HepG2 (cell line): Measurements from ENCODE around the gene CCND1. TPM values are rescaled to one million over a fixed set of nuclear protein-coding genes. Genes with fewer than 3 reads are reported as not detected.

Experiments used
- ATAC-seq: fragments of 200-7000 bp; cut with Tn5 transposase; 3 replicates; pipeline ENCODE4 v1.9.1; 2020; ENCODE audit warnings: mild to moderate bottlenecking, moderate library complexity
- BruUV-seq: library from RNA; stranded (reverse); fragments of 400-500 nt; replicated peaks from 2 replicates; lab custom pipeline; 2021; lab: Mats Ljungman, UMichigan
- CTCF ChIA-PET: fragments of 300-600 bp; formaldehyde crosslinking; extraction: SDS; loops from one replicate; lab custom pipeline; 2021; ENCODE audit warnings: low total read pairs, inconsistent platforms, low intra/inter-chr PET ratio; lab: Yijun Ruan, JAX
- POLR2A ChIA-PET: fragments of 350-600 bp; sonication (Branson Sonifier 250); formaldehyde crosslinking; loops from one replicate; lab custom pipeline; 2020; ENCODE audit warnings: antibody characterized with exemption, inconsistent platforms; lab: Yijun Ruan, JAX
- DNase-seq: peaks from one replicate; pipeline ENCODE4 v3.0.0-alpha.2; 2015; ENCODE audit warnings: low spot score
- FAIRE-seq: peaks from 3 replicates; lab custom pipeline; 2011; peaks lifted over from hg19 to GRCh38; lab: Jason Lieb, UNC
- H2AFZ ChIP-seq: one replicate; pipeline ENCODE4 v1.6.1; 2011; ENCODE audit warnings: low read length, inconsistent platforms
- H3K27ac ChIP-seq: fragments of 300-600 bp; 3 replicates; pipeline ENCODE4 v1.8.0; 2011; ENCODE audit warnings: mixed run types, mild to moderate bottlenecking, mixed read lengths, low read length, inconsistent platforms; ENCODE audit not compliant: insufficient read depth; ENCODE audit errors: extremely low read length
- H3K27me3 ChIP-seq, 2 experiments: fragments of 200-600 bp in 1 of 2; 2 replicates in 1 of 2; 3 replicates in 1 of 2; pipeline versions ENCODE4 v1.6.0 to v1.8.0; 2011; ENCODE audit warnings: low read length in 2 of 2, mild to moderate bottlenecking in 2 of 2, moderate library complexity in 2 of 2, inconsistent platforms in 1 of 2; ENCODE audit not compliant: insufficient read depth in 2 of 2, control insufficient read depth in 1 of 2
- H3K36me3 ChIP-seq, 2 experiments: fragments of 200-600 bp in 1 of 2; replicated peaks in 1 of 2; 2 replicates in 1 of 2; 3 replicates in 1 of 2; pipeline versions ENCODE4 v1.5.1 to v1.8.0; 2011; ENCODE audit warnings: low read length in 2 of 2, inconsistent platforms in 1 of 2; ENCODE audit not compliant: insufficient read depth in 2 of 2, control insufficient read depth in 1 of 2
- H3K4me1 ChIP-seq: 2 replicates; pipeline ENCODE4 v1.5.1; 2012; ENCODE audit warnings: low read length, inconsistent platforms; ENCODE audit not compliant: insufficient read depth
- H3K4me2 ChIP-seq: 2 replicates; pipeline ENCODE4 v1.6.0; 2011; ENCODE audit warnings: low read depth, low read length, inconsistent platforms
- H3K4me3 ChIP-seq, 3 experiments: fragments of 200-600 bp in 1 of 3; sonication (generic), shearing (Covaris generic) in 1 of 3; replicated peaks in 1 of 3; 2 replicates each; pipeline ENCODE4 v1.5.1; 2011 to 2016; ENCODE audit warnings: low read length in 3 of 3, inconsistent platforms in 2 of 3, low read depth in 2 of 3, mild to moderate bottlenecking in 2 of 3, control low read depth in 1 of 3, mixed read lengths in 1 of 3; ENCODE audit not compliant: insufficient read depth in 1 of 3
- H3K79me2 ChIP-seq: one replicate; pipeline ENCODE4 v1.6.1; 2011; ENCODE audit warnings: low read length, inconsistent platforms; ENCODE audit not compliant: insufficient read depth
- H3K9ac ChIP-seq: 2 replicates; pipeline ENCODE4 v1.6.0; 2011; ENCODE audit warnings: mild to moderate bottlenecking, low read depth, low read length, inconsistent platforms; ENCODE audit not compliant: insufficient read depth
- H3K9me3 ChIP-seq: 2 replicates; pipeline ENCODE4 v1.5.1; 2012; ENCODE audit warnings: mild to moderate bottlenecking, low read length
- H4K20me1 ChIP-seq: 2 replicates; pipeline ENCODE4 v1.6.0; 2011; ENCODE audit warnings: inconsistent platforms, mild to moderate bottlenecking, low read length, moderate library complexity; ENCODE audit not compliant: insufficient read depth
- BORCS8-MEF2B ChIP-seq: sonication (generic); formaldehyde crosslinking; IDR thresholded peaks from 2 replicates; pipeline ENCODE4 v1.8.0; 2022; ENCODE audit warnings: mild to moderate bottlenecking, missing genetic modification reagents
- FIP1L1 ChIP-seq: fragments of 200-400 bp; formaldehyde crosslinking; IDR thresholded peaks from 2 replicates; pipeline ENCODE4 v1.6.1; 2018; ENCODE audit warnings: low read depth, mild to moderate bottlenecking, low read length, moderate library complexity, borderline replicate concordance; ENCODE audit not compliant: insufficient read depth
- FOXO4 ChIP-seq: sonication (generic); formaldehyde crosslinking; conservative IDR thresholded peaks from 2 replicates; pipeline ENCODE4 v1.8.1; 2023; ENCODE audit warnings: missing genetic modification reagents
- FOXP4 ChIP-seq: sonication (generic); formaldehyde crosslinking; IDR thresholded peaks from 2 replicates; pipeline ENCODE4 v1.4.0; 2020; ENCODE audit warnings: missing genetic modification reagents
- HNRNPL ChIP-seq: fragments of 200-400 bp; formaldehyde crosslinking; IDR thresholded peaks from 2 replicates; pipeline ENCODE4 v1.6.1; 2017; ENCODE audit warnings: mild to moderate bottlenecking, low read depth, low read length
- JARID2 ChIP-seq: sonication (generic); formaldehyde crosslinking; IDR thresholded peaks from 2 replicates; pipeline ENCODE4 v1.8.1; 2023; ENCODE audit warnings: missing genetic modification reagents, inconsistent platforms; ENCODE audit not compliant: insufficient replicate concordance
- JUN ChIP-seq: sonication (generic); formaldehyde crosslinking; IDR thresholded peaks from 2 replicates; pipeline ENCODE4 v1.4.0; 2020; ENCODE audit warnings: mild to moderate bottlenecking, missing genetic modification reagents
- KLF6 ChIP-seq: IDR thresholded peaks from 2 replicates; pipeline ENCODE4 v1.8.0; 2016; ENCODE audit warnings: missing biosample characterization, missing genetic modification reagents
- RAD21 ChIP-seq: fragments of 450-650 bp; formaldehyde crosslinking; IDR thresholded peaks from 2 replicates; pipeline ENCODE4 v1.5.0; 2020; ENCODE audit warnings: mild to moderate bottlenecking
- RARA ChIP-seq: IDR thresholded peaks from 2 replicates; pipeline ENCODE4 v1.6.1; 2016; ENCODE audit warnings: missing genetic modification reagents, missing compliant biosample characterization
- TERF1 ChIP-seq: sonication (generic); formaldehyde crosslinking; IDR thresholded peaks from 2 replicates; pipeline ENCODE4 v1.8.0; 2022; ENCODE audit warnings: mild to moderate bottlenecking, missing genetic modification reagents, moderate library complexity
- ZFAT ChIP-seq: sonication (generic); formaldehyde crosslinking; conservative IDR thresholded peaks from 2 replicates; pipeline ENCODE4 v1.8.1; 2023; ENCODE audit warnings: missing genetic modification reagents, inconsistent platforms
- ZFP82 ChIP-seq: sonication (generic); formaldehyde crosslinking; IDR thresholded peaks from 2 replicates; pipeline ENCODE4 v1.5.1; 2020; ENCODE audit warnings: mild to moderate bottlenecking, missing genetic modification reagents, borderline replicate concordance
- ZNF12 ChIP-seq: sonication (generic); formaldehyde crosslinking; IDR thresholded peaks from 2 replicates; pipeline ENCODE4 v1.5.0; 2020; ENCODE audit warnings: missing genetic modification reagents
- WGBS: methylation state at CpG from one replicate; pipeline ENCODE4 v1.1.6; 2017; ENCODE audit warnings: low lambda C conversion rate; 5-methylcytosine and 5-hydroxymethylcytosine counted together
- in situ Hi-C: cut with HindIII; loops from 2 replicates; pipeline ENCODE4 v1.10.0; 2017; ENCODE audit warnings: low pct_unique_long_range_greater_than_20kb; ENCODE audit not compliant: extremely low pct_ligation_motif_present
- intact Hi-C: fragments of 100-400 bp; cut with micrococcal nuclease; formaldehyde crosslinking; loops from one replicate; pipeline ENCODE4 v1.10.0; 2022; ENCODE audit not compliant: unreplicated experiment
- polyA plus RNA-seq, 8 experiments: library from polyadenylated mRNA; depleted of rRNA in 3 of 8; stranded (reverse) in 7 of 8; unstranded in 1 of 8; fragments of >200 nt; fragmentation: Illumina TruSeq in 4 of 8; extraction: Trizol in 4 of 8; gene quantifications; 2 replicates each; pipeline versions ENCODE4 v1.2.1 to v1.2.3, GENCODE V29; 2011 to 2016; ENCODE audit warnings: low read depth in 4 of 8, missing spikeins in 1 of 8, mixed read lengths in 1 of 8; ENCODE audit not compliant: insufficient read depth in 1 of 8
- total RNA-seq, 5 experiments: library from RNA; depleted of rRNA; stranded (reverse); fragments of >200 nt; fragmentation: Illumina TruSeq; extraction: Trizol; gene quantifications; 2 replicates each; pipeline ENCODE4 v1.2.3, GENCODE V29; 2016; ENCODE audit warnings: low read depth in 1 of 5
- TF ChIP-seq, protein P1 (sequence below): sonication (generic); formaldehyde crosslinking; IDR thresholded peaks from 2 replicates; pipeline ENCODE4 v1.8.0; 2022; ENCODE audit warnings: missing genetic modification reagents, mild to moderate bottlenecking, borderline replicate concordance
- TF ChIP-seq, protein P2 (sequence below): sonication (generic); formaldehyde crosslinking; conservative IDR thresholded peaks from 2 replicates; pipeline ENCODE4 v1.8.0; 2022; ENCODE audit warnings: low read depth, missing genetic modification reagents

CCND1 gene
- total and polyA plus RNA-seq, 2 of the 13 experiments (the other 11 are each of a cell fraction or from before 2014, with no cell fraction given): 107 to 136 TPM

DNA sequence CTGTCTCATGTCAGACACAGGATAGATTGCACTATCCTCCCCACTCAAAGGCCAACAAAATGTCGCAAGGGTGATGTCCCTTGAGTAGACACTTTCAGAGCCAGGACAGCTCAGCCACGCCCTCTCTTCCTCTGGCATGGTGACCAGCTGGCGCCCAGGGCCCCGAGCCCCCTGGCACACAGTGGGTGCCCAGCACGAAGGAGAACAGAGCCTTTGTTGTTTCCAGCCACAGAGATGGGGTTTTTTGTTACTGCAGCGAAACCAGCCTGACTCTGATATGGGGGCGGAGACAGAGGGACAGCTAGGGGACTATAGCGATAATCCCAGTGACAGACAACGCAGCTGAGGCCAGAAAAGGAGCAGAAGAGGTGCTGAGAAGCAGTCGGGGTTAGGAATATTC lies 23.3 kb upstream of the CCND1 start (continued):
- TF ChIP-seq ZNF12 (CRISPR knock-in tag) (peak; percentile 98), HNRNPL (0 out of 2 replicates have a peak, but pooled peaks have one; percentile 40), ZFAT (CRISPR knock-in tag) (no peak)

DNA sequence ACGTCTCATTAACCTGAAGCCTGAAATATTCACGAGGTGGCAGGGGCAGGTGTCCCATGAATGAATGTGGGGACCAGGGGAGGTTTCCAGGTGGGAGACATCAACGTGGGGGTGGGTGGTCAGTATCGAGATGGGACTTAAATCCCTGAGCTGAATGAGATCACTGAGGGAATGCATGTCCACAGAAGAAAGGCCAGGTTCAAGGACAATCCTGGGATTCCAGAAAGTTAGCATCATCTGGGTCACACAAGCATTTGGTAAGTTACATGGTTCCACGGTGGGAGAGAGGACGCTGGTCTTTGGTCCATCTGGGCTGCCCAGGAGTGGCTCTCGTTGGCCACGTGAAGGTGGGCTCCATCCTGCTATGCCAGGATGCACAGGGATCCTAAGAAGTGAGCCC lies 22.7 kb upstream of the CCND1 start:
- in situ Hi-C loops: no loop called here
- H3K4me3 ChIP-seq: no peak overlapping the region
- TF ChIP-seq FIP1L1 (no peak), JUN (0 out of 2 replicates have a peak, but pooled peaks have one; percentile 33), RAD21 (no peak), ZFP82 (CRISPR knock-in tag) (no peak), FOXO4 (CRISPR knock-in tag) (no peak), KLF6 (CRISPR knock-in tag) (no peak), FOXP4 (no peak), RARA (0 out of 2 replicates have a peak, but pooled peaks have one; percentile 50), JARID2 (CRISPR knock-in tag) (no peak), TERF1 (CRISPR knock-in tag) (no peak), BORCS8-MEF2B (CRISPR knock-in tag) (no peak)
- TF ChIP-seq, protein P1, sequence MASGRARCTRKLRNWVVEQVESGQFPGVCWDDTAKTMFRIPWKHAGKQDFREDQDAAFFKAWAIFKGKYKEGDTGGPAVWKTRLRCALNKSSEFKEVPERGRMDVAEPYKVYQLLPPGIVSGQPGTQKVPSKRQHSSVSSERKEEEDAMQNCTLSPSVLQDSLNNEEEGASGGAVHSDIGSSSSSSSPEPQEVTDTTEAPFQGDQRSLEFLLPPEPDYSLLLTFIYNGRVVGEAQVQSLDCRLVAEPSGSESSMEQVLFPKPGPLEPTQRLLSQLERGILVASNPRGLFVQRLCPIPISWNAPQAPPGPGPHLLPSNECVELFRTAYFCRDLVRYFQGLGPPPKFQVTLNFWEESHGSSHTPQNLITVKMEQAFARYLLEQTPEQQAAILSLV (CRISPR knock-in tag): no peak
- TF ChIP-seq, protein P2, sequence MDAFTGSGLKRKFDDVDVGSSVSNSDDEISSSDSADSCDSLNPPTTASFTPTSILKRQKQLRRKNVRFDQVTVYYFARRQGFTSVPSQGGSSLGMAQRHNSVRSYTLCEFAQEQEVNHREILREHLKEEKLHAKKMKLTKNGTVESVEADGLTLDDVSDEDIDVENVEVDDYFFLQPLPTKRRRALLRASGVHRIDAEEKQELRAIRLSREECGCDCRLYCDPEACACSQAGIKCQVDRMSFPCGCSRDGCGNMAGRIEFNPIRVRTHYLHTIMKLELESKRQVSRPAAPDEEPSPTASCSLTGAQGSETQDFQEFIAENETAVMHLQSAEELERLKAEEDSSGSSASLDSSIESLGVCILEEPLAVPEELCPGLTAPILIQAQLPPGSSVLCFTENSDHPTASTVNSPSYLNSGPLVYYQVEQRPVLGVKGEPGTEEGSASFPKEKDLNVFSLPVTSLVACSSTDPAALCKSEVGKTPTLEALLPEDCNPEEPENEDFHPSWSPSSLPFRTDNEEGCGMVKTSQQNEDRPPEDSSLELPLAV (CRISPR knock-in tag): no peak

More for the DNA sequence above, 22.7 kb upstream of the CCND1 start:
- Histone ChIP-seq H3K4me2 (0 out of 2 replicates have a peak overlapping the region, but pooled peaks have one; percentile 12), H4K20me1 (no peaks in the 10 kb centered on the region), H3K27ac (no peak overlapping the region), H3K79me2 (no peaks in the 10 kb centered on the region), H3K36me3 (no peaks in the 10 kb centered on the region), H3K27me3 (no peaks in the 10 kb centered on the region), H3K4me1 (peaks cover 49% of the 10 kb centered on the region), H3K9ac (no peak overlapping the region), H3K9me3 (no peaks in the 10 kb centered on the region), H2AFZ (no peak overlapping the region)
- DNase-seq: peak; percentile 54
- no peak for FAIRE-seq
- ATAC-seq: no peak
- BruUV-seq: no TSS peak
- 19% methylated on average over 4 of the region's 8 CpGs for WGBS
- ChIA-PET POLR2A (no interaction called here), CTCF (no interaction called here)
- intact Hi-C loops: no loop called here
